HL-60 (cell line): ENCODE measurements around the gene HTD2.

Experiments
- CTCF ChIP-seq: IDR thresholded peaks from one replicate; pipeline ENCODE4 v1.5.1; 2011; ENCODE audit warnings: low read length, control low read depth, inconsistent platforms; ENCODE audit not compliant: insufficient read depth
- GABPA ChIP-seq: IDR thresholded peaks from 2 replicates; pipeline ENCODE4 v1.6.1; 2012; ENCODE audit warnings: low read depth
- POLR2AphosphoS5 ChIP-seq: IDR thresholded peaks from 2 replicates; pipeline ENCODE4 v1.6.1; 2012; ENCODE audit warnings: low read depth
- REST ChIP-seq: IDR thresholded peaks from 2 replicates; pipeline ENCODE4 v1.6.1; 2012; ENCODE audit warnings: low read depth; ENCODE audit not compliant: insufficient replicate concordance

- TF ChIP-seq POLR2AphosphoS5: no peak
- TF ChIP-seq CTCF: no peak
- no peak for TF ChIP-seq REST
- TF ChIP-seq GABPA: no peak
These were observed 15.5 kb downstream of the HTD2 start for GRCh38 chr3:58321791-58322190.
